Measurements from ENCODE around the gene RNF146.

DNA sequence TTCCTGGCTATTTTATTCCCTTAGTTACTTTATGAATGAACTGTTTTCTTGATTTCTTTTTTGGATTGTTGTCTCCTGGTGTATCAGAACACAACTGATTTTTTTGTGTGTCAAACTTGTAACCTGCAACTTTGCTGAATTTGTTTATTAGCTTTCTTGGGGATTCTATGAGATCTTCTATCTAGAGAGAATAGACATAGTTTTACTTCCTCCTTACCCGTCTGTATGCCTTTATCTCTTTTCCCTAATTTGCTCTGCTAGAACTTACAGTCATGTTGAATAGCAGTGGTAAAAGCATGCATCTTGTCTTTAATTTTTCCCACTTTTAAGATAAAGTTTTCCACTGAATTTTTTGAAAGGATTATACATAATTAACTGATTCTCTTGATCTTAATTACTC, 13.2 kb downstream of the RNF146 start:
- TF ChIP-seq, protein P1, sequence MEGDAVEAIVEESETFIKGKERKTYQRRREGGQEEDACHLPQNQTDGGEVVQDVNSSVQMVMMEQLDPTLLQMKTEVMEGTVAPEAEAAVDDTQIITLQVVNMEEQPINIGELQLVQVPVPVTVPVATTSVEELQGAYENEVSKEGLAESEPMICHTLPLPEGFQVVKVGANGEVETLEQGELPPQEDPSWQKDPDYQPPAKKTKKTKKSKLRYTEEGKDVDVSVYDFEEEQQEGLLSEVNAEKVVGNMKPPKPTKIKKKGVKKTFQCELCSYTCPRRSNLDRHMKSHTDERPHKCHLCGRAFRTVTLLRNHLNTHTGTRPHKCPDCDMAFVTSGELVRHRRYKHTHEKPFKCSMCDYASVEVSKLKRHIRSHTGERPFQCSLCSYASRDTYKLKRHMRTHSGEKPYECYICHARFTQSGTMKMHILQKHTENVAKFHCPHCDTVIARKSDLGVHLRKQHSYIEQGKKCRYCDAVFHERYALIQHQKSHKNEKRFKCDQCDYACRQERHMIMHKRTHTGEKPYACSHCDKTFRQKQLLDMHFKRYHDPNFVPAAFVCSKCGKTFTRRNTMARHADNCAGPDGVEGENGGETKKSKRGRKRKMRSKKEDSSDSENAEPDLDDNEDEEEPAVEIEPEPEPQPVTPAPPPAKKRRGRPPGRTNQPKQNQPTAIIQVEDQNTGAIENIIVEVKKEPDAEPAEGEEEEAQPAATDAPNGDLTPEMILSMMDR (IDR thresholded peaks at IDR 0.05): no peak
- TF ChIP-seq POLR2A (IDR thresholded peaks at IDR 0.05; ENCODE audit: low read length) (no peak), SMC3 (IDR thresholded peaks at IDR 0.05) (no peak), TP53 (CRISPR knock-in tag; IDR thresholded peaks at IDR 0.05) (no peak), KDM1A (IDR thresholded peaks at IDR 0.05; ENCODE audit: low read depth) (no peak), ESRRA (IDR thresholded peaks at IDR 0.05; ENCODE audit: borderline replicate concordance, low read length) (no peak), CHD2 (IDR thresholded peaks at IDR 0.05; ENCODE audit: low read length, partially characterized antibody) (no peak), CEBPB (IDR thresholded peaks at IDR 0.05) (no peak), RNF2 (IDR thresholded peaks at IDR 0.05; ENCODE audit: borderline replicate concordance, low read depth) (no peak), EP300 (IDR thresholded peaks at IDR 0.05) (no peak)
- TF ChIP-seq, protein P2, sequence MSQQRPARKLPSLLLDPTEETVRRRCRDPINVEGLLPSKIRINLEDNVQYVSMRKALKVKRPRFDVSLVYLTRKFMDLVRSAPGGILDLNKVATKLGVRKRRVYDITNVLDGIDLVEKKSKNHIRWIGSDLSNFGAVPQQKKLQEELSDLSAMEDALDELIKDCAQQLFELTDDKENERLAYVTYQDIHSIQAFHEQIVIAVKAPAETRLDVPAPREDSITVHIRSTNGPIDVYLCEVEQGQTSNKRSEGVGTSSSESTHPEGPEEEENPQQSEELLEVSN (IDR thresholded peaks at IDR 0.05; ENCODE audit: borderline replicate concordance, low read depth): no peak
